ENCODE results near the gene BMP6.

Gene BMP6

GRCh38 chr6:7742223-7742785 is 16.4 kb downstream of the BMP6 start:
- no peak overlapping the region for H3K4me3 Mint-ChIP-seq
- H3K27ac Mint-ChIP-seq, result no peak overlapping the region
- H3K9me3 Mint-ChIP-seq, result no peaks in the 10 kb centered on the region
- no peak for TF ChIP-seq CTCF (IDR thresholded peaks at IDR 0.05)
- DNase-seq, result no peak
- peaks cover 16% of the 10 kb centered on the region for H3K4me1 Mint-ChIP-seq
- H3K27me3 Mint-ChIP-seq (ENCODE audit: low read depth, poor library complexity), result peaks cover 10% of the 10 kb centered on the region
- H3K36me3 Mint-ChIP-seq (ENCODE audit: low read depth), result no peaks in the 10 kb centered on the region

GRCh38 chr6:7745942-7746341 is 20.0 kb downstream of the BMP6 start:
- DNase-seq, result no peak
- Mint-ChIP-seq H3K4me1 (peaks cover 7% of the 10 kb centered on the region), H3K36me3 (ENCODE audit: low read depth) (no peaks in the 10 kb centered on the region), H3K27me3 (ENCODE audit: low read depth, poor library complexity) (peaks cover 7% of the 10 kb centered on the region), H3K4me3 (no peak overlapping the region), H3K27ac (no peak overlapping the region), H3K9me3 (no peaks in the 10 kb centered on the region)
- no peak for TF ChIP-seq CTCF (IDR thresholded peaks at IDR 0.05)

- no peak for TF ChIP-seq CTCF (IDR thresholded peaks at IDR 0.05)
- H3K9me3 Mint-ChIP-seq, result no peaks in the 10 kb centered on the region
- DNase-seq, result no peak
- H3K27me3 Mint-ChIP-seq (ENCODE audit: low read depth, poor library complexity), result peaks cover 7% of the 10 kb centered on the region
- H3K4me1 Mint-ChIP-seq, result peaks cover 7% of the 10 kb centered on the region
- no peaks in the 10 kb centered on the region for H3K36me3 Mint-ChIP-seq (ENCODE audit: low read depth)
- no peak overlapping the region for H3K27ac Mint-ChIP-seq
- H3K4me3 Mint-ChIP-seq, result no peak overlapping the region
These were observed 21.1 kb downstream of the BMP6 start for GRCh38 chr6:7747016-7747415.

- H3K27me3 Mint-ChIP-seq (ENCODE audit: low read depth, poor library complexity), result peaks cover 7% of the 10 kb centered on the region
- H3K9me3 Mint-ChIP-seq, result no peaks in the 10 kb centered on the region
- DNase-seq, result no peak
- H3K4me1 Mint-ChIP-seq, result peaks cover 7% of the 10 kb centered on the region
- H3K36me3 Mint-ChIP-seq (ENCODE audit: low read depth), result no peaks in the 10 kb centered on the region
- no peak overlapping the region for H3K4me3 Mint-ChIP-seq
- TF ChIP-seq CTCF (IDR thresholded peaks at IDR 0.05), result no peak
- no peak overlapping the region for H3K27ac Mint-ChIP-seq
These were observed 21.5 kb downstream of the BMP6 start for GRCh38 chr6:7747433-7747832.

GRCh38 chr6:7747901-7748504 is 22.1 kb downstream of the BMP6 start:
- H3K4me3 Mint-ChIP-seq, result no peak overlapping the region
- peaks cover 7% of the 10 kb centered on the region for H3K27me3 Mint-ChIP-seq (ENCODE audit: low read depth, poor library complexity)
- H3K36me3 Mint-ChIP-seq (ENCODE audit: low read depth), result no peaks in the 10 kb centered on the region
- peaks cover 7% of the 10 kb centered on the region for H3K4me1 Mint-ChIP-seq
- TF ChIP-seq CTCF (IDR thresholded peaks at IDR 0.05), result no peak
- no peaks in the 10 kb centered on the region for H3K9me3 Mint-ChIP-seq
- no peak for DNase-seq
- no peak overlapping the region for H3K27ac Mint-ChIP-seq

GRCh38 chr6:7749478-7749877 is 23.6 kb downstream of the BMP6 start:
- no peak overlapping the region for H3K4me3 Mint-ChIP-seq
- peaks cover 4% of the 10 kb centered on the region for H3K27me3 Mint-ChIP-seq (ENCODE audit: low read depth, poor library complexity)
- peaks cover 4% of the 10 kb centered on the region for H3K36me3 Mint-ChIP-seq (ENCODE audit: low read depth)
- no peak for TF ChIP-seq CTCF (IDR thresholded peaks at IDR 0.05)
- DNase-seq, result no peak
- H3K27ac Mint-ChIP-seq, result no peak overlapping the region
- peaks cover 7% of the 10 kb centered on the region for H3K4me1 Mint-ChIP-seq
- H3K9me3 Mint-ChIP-seq, result no peaks in the 10 kb centered on the region
